PFSK-1 (cell line): Measurements from ENCODE around the gene CAPN1.

ENCODE experiments used
- FOXP2 ChIP-seq: optimal IDR thresholded peaks from 2 replicates; pipeline ENCODE3; 2011; ENCODE audit warnings: borderline replicate concordance, control low read depth, inconsistent platforms; ENCODE audit not compliant: insufficient read depth; ENCODE audit errors: extremely low read length, extremely low read depth
- POLR2AphosphoS5 ChIP-seq: IDR thresholded peaks from 2 replicates; pipeline ENCODE4 v1.6.1; 2012; ENCODE audit warnings: low read depth, mild to moderate bottlenecking, control low read depth, low read length, moderate library complexity
- REST ChIP-seq, 2 experiments: IDR thresholded peaks; 2 replicates each; pipeline versions ENCODE4 v1.6.1 to v1.8.0; 2011 to 2012; ENCODE audit warnings: low read depth in 2 of 2, low read length in 2 of 2, control low read depth in 1 of 2, inconsistent platforms in 1 of 2, mild to moderate bottlenecking in 1 of 2, moderate library complexity in 1 of 2; ENCODE audit not compliant: insufficient read depth in 1 of 2
- SIN3A ChIP-seq: IDR thresholded peaks from 2 replicates; pipeline ENCODE4 v1.6.1; 2012; ENCODE audit warnings: mild to moderate bottlenecking, low read length, moderate library complexity, borderline replicate concordance; ENCODE audit not compliant: insufficient read depth
- TAF1 ChIP-seq: IDR thresholded peaks from 2 replicates; pipeline ENCODE4 v1.6.1; 2012; ENCODE audit warnings: low read length, control low read depth, borderline replicate concordance; ENCODE audit not compliant: insufficient read depth

The CAPN1 gene

DNA sequence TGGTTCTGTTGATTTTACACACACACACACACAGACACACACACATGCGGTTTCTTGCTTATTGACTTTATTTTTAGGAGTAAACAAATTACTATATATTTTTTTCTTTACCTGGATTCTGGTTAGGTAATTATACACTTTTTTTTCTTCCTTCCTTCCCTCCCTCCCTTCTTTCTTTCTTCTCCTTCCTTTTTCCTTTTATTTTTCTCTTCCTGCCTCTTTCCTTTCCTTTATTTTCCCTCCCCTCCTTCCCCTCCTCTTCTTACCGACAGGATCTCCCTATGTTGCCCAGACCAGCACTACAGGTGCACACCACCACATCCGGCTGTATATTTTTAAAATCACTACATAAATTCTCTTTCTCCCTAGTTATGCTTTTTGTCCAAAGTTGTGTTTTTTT, 14.8 kb upstream of the CAPN1 start:
- no peak for TF ChIP-seq POLR2AphosphoS5
- TF ChIP-seq REST (IDR thresholded peaks at IDR 0.05; ENCODE audit: insufficient read depth in 1 of 2, low read depth in 2 of 2, low read length in 2 of 2) = no peak
- no peak for TF ChIP-seq SIN3A
- TF ChIP-seq TAF1 = no peak
- TF ChIP-seq FOXP2 = no peak

DNA sequence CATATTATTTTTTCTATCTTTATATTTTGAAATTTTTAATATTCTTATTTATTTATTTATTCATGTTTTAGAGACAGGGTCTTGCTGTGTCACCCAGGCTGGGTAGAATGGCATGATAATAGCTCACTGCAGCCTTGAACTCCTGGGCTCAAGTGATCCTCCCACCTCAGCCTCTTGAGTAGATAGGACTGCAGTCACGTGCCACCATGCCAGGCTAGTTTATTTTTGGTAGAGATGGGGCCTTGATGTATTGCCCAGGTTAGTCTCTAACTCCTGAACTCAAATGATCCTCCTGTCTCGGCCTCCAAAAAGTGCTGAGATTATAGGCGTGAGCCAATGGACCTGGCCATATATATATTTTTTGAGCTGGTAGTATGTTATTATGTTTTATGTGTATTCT, 14.1 kb upstream of the CAPN1 start:
- TF ChIP-seq TAF1 (no peak), FOXP2 (no peak), POLR2AphosphoS5 (no peak), REST (IDR thresholded peaks at IDR 0.05; ENCODE audit: insufficient read depth in 1 of 2, low read depth in 2 of 2, low read length in 2 of 2) (no peak), SIN3A (no peak)

GRCh38 chr11:65169164-65169641, 12.5 kb upstream of the CAPN1 start:
- peak; percentile 76 for TF ChIP-seq POLR2AphosphoS5
- peak; percentile 22; the same call in 1 of the 2 replicates for TF ChIP-seq SIN3A
- TF ChIP-seq REST (IDR thresholded peaks at IDR 0.05; ENCODE audit: insufficient read depth in 1 of 2, low read depth in 2 of 2, low read length in 2 of 2) = no peak
- TF ChIP-seq TAF1 = no peak; the same call in 1 of the 2 replicates
- no peak for TF ChIP-seq FOXP2

GRCh38 chr11:65170058-65170534, 11.6 kb upstream of the CAPN1 start, which contains the start of gene SPDYC:
TSS of gene SPDYC (plus strand) at chr11:65170233. CDS start at chr11:65171358, 1,125 bp downstream.
- no peak for TF ChIP-seq TAF1
- no peak for TF ChIP-seq REST (IDR thresholded peaks at IDR 0.05; ENCODE audit: insufficient read depth in 1 of 2, low read depth in 2 of 2, low read length in 2 of 2)
- TF ChIP-seq SIN3A = no peak
- no peak for TF ChIP-seq POLR2AphosphoS5
- TF ChIP-seq FOXP2 = no peak

GRCh38 chr11:65172600-65172999, 9.1 kb upstream of the CAPN1 start:
- TF ChIP-seq POLR2AphosphoS5 = no peak
- no peak for TF ChIP-seq FOXP2
- TF ChIP-seq TAF1 = no peak
- no peak for TF ChIP-seq REST (IDR thresholded peaks at IDR 0.05; ENCODE audit: insufficient read depth in 1 of 2, low read depth in 2 of 2, low read length in 2 of 2)
- TF ChIP-seq SIN3A = no peak
